HG02981 (cell line): Measurements from ENCODE around the gene PPP2R5C.

Experiments used
- ATAC-seq: cut with Tn5 transposase; IDR thresholded peaks from one replicate; pipeline ENCODE4 v1.9.1; 2021; ENCODE audit warnings: mild to moderate bottlenecking, moderate library complexity; ENCODE audit not compliant: unreplicated experiment

The PPP2R5C gene

GRCh38 chr14:101882141-101882935 is 120.8 kb downstream of the PPP2R5C start:
- ATAC-seq = no peak

- ATAC-seq = no peak
Measured at GRCh38 chr14:101884089-101884933, 122.8 kb downstream of the PPP2R5C start.

GRCh38 chr14:101884934-101885576 is 123.5 kb downstream of the PPP2R5C start:
- ATAC-seq = no peak

GRCh38 chr14:101887219-101887618 is 125.7 kb downstream of the PPP2R5C start:
- ATAC-seq = no peak

- no peak for ATAC-seq
Measured at GRCh38 chr14:101888182-101888581, 126.7 kb downstream of the PPP2R5C start.

DNA sequence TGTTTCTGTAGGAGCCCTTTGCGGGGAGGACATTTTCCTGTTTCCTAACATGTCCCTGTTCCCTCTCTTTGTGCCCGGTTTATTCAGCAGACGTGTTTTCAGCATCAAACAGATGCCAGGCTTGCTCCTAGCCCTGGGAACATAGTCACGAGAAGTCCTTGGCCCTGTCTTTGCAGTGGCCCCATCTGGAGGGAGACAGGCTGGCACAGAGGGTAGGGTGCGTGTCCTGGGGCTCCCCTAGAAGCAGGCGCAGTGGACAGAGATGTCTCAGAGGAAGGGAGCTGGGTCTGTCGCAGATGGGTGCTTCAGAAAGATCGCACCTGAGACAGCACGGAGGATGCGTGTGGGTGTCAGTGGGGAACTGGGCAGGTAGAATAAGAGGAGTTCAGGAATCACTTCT is 127.9 kb downstream of the PPP2R5C start:
- ATAC-seq = no peak

DNA sequence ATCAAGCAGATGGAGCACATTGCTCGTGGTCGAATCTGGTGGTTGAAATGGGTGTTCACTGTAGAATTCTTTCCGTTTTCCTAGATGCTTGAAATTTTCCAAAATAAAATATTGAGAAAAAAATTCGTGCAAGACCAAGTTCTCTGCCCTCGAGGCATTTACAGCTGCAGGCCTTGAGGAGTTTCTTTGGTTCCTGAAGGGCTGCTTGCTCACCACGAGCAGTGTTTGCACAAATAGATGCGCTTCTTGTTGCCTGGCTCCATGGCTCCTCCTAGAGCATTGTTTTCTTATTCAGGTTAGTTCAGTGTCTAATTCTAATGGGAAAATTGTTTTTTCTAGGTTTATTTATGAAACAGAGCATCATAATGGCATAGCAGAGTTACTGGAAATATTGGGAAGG is 128.4 kb downstream of the PPP2R5C start:
- ATAC-seq = no peak

DNA sequence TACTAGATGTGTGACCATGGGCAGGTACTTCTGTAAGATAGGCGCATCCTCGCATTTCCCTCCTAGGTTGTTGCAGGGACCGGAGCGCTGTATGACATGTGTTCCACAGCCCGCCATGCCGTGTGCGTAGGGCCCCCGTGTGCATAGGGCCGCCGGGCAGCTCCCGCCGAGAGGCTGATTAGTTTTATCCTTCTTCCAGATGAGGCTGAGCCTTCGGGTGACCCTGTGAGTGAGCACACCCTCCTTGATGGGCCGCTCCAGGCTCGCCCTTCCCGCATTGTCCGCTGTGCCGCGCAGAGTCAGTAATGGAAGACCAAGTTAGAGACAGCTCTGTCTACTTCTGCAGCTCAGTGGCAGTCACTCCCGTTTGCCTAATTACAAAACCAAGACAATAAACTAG is 130.0 kb downstream of the PPP2R5C start:
- no peak for ATAC-seq

GRCh38 chr14:101893759-101894158 is 132.2 kb downstream of the PPP2R5C start:
- ATAC-seq = no peak

GRCh38 chr14:101894365-101895081 is 133.0 kb downstream of the PPP2R5C start:
- no peak for ATAC-seq

GRCh38 chr14:101895256-101895655 is 133.7 kb downstream of the PPP2R5C start:
- no peak for ATAC-seq

DNA sequence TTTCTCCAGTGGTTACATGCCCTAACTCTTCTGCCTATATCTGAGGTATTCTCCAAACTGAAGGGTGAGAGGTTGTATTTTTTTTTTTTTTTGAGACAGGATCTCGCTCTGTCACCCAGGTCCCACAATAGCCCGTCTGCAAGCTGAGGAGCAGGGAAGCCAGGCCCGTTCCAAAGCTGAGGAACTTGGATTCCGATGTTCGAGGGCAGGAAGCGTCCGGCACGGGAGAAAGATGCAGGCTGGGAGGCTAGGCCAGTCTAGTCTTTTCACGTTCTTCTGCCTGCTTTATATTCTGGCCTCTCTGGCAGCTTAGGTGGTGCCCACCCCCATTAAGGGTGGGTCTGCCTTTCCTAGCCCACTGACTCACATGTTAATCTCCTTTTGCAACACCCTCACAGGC is 135.8 kb downstream of the PPP2R5C start:
- no peak for ATAC-seq

DNA sequence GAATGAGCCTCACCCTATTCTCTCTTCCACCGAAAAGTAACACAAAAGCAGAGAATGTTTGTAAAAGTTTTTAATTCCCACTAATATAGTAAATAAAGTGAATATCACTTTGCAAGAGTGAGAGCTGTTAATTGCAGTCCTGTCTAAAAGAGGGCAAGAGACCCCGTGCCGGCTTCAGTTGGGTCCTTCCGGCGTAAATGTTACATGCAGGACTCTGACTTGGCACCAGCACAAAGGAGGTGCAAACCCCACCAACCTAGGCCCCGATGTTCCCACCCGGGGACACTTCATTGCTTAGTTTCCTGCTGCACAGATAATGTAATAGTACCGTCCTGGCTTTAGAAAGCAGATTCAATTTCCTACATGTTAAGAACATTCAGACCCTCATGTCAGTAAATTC is 136.9 kb downstream of the PPP2R5C start:
- no peak for ATAC-seq

GRCh38 chr14:101899263-101899662 is 137.8 kb downstream of the PPP2R5C start:
- no peak for ATAC-seq

DNA sequence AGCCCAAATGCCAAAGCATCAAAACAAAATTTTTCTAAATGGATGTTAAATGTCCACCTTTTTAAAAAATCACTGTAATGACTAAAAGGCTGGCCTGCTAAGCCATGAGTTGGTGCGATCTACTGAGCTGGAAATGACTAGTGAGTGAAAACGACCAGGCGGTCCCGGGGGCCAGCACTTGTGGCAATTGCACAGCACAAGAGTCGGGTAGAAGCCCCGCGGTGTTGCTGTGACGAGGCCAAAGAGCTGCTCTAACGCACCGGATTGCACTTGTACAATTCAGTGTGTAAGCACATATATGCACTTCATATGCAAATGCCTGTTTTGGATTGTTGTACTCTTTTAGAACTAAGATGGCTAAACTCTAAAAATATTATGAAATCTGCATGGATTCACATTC is 138.7 kb downstream of the PPP2R5C start:
- no peak for ATAC-seq

GRCh38 chr14:101903111-101903561 is 141.6 kb downstream of the PPP2R5C start:
- no peak for ATAC-seq

GRCh38 chr14:101905614-101906013 is 144.1 kb downstream of the PPP2R5C start:
- ATAC-seq = no peak

GRCh38 chr14:101906645-101907044 is 145.1 kb downstream of the PPP2R5C start:
- no peak for ATAC-seq

GRCh38 chr14:101907619-101908018 is 146.1 kb downstream of the PPP2R5C start:
- ATAC-seq = no peak

GRCh38 chr14:101908795-101909194 is 147.3 kb downstream of the PPP2R5C start:
- no peak for ATAC-seq
